Measurements from ENCODE around the gene OMP.
A peak's percentile ranks its signal among the peaks of the same experiment; 100 is the strongest.
"Not testable (repeated sequence)": the region's sequence is repeated elsewhere in the genome, so short reads cannot be mapped to it uniquely, and the experiment has no call there.

The OMP gene

DNA sequence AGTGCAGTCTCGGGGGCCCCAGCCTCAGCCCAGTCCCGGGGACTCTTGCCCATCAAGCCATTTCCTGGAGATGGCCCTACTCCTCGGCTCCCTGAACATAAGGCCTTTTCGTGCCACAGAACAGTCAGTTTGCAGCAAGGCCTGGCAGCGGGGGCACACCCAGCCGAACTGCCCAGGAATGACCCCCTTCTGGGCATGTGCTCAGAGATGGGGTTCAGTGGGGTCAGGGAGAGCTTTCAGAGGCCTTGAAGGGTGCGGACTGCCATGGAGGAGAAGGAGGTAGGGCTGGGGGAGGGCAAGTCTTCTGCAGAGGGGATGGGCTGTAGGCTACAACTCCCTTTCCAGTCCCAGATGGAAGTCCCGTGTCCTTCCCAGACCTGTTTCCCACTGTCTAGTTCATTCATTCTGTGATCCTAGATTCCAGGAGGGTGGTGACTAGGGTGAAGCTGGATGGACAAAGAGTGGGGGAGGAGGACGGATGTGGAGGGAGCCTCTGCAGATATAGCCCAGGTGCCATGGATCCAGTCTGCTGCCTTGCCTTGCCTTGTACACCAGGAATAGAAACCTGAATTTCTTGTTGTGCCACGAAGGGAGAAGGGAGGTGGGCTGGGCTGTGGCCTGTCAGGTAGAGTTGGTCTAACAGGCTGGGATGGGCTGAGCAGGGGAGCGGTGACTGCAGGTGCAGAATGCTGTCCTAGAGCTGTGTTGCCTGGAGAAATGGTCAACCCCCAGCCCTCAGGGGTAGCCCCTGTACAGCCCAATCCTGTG is 14.2 kb upstream of the OMP start:
- DNase-seq, result no peak

- no peak for DNase-seq
Measured at GRCh38 chr11:77089004-77089545, 13.6 kb upstream of the OMP start.

DNA sequence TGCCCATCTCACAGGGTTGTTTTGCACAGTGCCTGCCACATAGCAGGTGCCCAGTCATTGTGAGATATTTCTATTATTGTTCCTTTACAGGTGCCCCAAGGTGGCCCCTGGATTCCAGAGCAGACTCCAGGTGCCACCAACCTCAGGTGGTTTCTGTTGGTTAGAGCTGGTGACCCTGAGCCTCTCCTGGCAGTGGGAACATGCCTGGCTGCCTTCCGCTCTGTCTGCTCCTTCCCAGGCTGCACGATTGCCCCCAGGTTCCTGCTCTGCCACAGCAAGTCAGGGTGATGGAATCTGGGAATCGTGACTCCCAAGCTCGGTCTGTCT is 12.6 kb upstream of the OMP start:
- no peak for DNase-seq

- DNase-seq, result no peak
Measured at GRCh38 chr11:77090373-77091111, 12.1 kb upstream of the OMP start.

- peak; percentile 81 for DNase-seq
Measured at GRCh38 chr11:77091146-77091940, 11.3 kb upstream of the OMP start.

- DNase-seq, result no peak
Measured at GRCh38 chr11:77092382-77092781, 10.3 kb upstream of the OMP start.

GRCh38 chr11:77093056-77093891 is 9.4 kb upstream of the OMP start:
- no peak for DNase-seq

DNA sequence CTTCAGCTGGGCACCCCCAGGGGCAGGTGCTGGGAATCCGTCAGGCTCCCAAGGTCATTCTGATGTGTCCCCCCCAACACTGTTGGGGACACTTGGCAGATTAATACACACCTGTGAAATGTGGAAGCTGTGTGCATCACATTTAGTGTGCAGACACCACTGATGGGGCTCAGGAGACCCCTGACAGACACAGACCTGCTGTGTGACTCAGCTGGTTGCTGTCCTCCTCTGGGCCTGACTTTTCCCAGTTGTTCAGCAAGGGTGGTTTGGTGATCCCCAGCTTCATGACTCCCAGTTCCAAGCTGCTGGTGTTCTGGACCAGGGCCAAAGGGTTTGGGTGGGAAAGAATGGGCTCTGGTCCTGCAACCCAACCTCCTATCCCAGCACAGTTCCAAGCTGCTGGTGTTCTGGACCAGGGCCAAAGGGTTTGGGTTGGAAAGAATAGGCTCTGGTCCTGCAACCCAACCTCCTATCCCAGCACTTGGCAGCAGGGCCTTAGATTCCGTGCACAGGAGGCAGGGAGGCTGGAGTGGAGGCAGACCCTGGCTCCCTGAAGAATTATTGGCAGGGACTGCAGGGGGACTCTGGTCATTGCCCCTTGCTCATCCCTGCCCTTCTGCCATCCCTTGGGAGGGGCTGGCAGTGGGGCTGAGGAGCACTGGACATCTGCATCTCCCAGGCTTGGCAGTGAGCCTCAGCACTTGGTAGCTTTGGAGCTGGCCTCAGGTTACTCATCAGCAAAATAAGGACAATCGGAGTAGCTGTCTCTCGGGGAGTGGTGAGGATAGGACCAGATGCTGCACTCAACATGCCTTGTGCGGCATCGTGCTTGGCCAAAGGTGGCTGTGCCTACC is 8.4 kb upstream of the OMP start:
- DNase-seq, result no peak

GRCh38 chr11:77094841-77095365 is 7.7 kb upstream of the OMP start:
- DNase-seq, result no peak

GRCh38 chr11:77095551-77096490 is 6.8 kb upstream of the OMP start:
- DNase-seq, result no peak

GRCh38 chr11:77096591-77097019 is 6.0 kb upstream of the OMP start:
- DNase-seq, result no peak

- not testable (repeated sequence) for DNase-seq
Measured at GRCh38 chr11:77097180-77097579, 5.5 kb upstream of the OMP start.

DNA sequence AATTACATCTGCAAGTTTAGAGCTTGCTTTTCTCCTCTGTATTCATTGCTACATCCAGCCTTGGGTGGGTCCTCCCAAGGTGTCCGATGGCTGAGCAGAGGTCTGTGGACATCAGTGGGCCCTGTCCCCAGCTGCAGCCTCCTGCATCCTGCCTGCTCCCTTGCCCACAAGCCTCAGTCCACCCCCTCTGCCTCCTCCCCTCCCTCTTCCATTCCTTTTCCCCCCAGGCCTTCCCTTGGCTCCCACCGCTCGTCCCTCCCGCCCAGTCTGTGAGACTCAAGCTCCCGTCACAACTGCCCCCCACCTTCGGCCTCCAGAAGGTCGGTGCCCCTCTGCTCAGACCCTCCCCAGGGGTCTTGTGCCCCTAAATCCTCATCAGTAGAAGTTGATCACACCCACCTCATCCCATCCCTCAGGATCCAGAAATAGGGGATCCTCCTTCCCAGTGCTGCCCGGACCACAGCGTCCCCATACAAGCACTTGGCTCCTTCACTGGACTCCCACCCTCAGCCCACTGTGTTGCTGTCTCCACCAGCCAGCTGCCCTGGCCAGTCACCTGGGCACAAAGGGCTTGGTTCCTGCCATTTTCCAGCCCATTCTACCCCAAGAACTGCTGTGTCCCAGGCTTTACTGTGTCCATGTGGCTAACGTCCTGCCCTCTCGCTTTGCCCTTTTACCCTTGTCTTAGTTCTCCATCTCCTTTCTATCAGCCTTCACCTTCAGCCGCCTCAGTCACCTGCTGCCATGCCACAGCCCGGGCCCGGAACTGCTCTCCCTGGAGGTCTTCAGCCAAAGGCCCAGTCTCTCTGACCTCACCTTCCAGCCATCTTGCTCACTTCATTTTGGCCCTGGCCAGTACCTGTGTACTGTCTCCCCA is 2.2 kb upstream of the OMP start:
- no peak for DNase-seq

- no peak for DNase-seq
Measured at GRCh38 chr11:77101043-77101537, 1.6 kb upstream of the OMP start.

- no peak for DNase-seq
Measured at GRCh38 chr11:77103319-77103718, 679 bp downstream of the OMP start.

DNA sequence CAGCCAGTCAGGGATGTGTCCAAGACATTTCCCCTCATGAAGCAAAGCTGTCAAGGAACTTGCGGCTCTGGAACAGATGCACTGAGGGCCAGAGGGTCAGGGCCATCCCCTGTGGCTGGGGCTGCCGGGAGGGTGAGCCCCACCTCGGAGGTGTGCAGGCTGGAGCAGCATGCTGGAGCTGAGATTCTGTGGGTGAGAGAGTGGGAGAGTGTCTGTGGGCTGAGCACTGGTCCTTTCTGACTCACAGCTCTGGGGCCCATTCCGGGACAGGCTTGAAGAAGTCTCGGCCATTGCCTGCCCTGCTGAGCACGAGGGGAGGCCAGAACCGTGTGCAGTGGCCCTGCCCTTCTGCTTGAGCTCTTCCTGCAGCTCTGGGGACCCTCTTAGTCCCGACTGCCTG is 2.1 kb downstream of the OMP start:
- no peak for DNase-seq

DNA sequence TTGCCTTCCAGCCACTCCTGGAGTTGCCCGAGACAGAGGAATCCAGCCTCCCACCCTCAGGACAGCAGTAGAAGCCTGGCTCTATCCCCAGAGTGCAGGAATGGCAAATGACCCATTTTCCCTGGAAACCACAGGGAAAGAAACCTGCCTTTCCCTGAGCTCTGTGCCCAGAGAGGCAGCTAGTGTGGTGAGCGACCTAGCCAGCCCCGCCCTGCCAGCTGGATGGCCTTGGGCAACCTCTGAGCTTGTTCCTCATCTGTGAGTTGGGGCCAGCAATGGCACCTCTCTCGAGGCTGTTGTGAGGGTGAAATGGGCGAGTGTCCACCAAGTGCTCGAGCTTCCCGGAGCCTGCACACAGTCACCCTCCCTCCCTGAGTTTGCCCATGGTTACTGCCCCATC is 3.7 kb downstream of the OMP start:
- DNase-seq, result no peak

GRCh38 chr11:77106759-77107158 is 4.1 kb downstream of the OMP start:
- DNase-seq, result no peak

DNA sequence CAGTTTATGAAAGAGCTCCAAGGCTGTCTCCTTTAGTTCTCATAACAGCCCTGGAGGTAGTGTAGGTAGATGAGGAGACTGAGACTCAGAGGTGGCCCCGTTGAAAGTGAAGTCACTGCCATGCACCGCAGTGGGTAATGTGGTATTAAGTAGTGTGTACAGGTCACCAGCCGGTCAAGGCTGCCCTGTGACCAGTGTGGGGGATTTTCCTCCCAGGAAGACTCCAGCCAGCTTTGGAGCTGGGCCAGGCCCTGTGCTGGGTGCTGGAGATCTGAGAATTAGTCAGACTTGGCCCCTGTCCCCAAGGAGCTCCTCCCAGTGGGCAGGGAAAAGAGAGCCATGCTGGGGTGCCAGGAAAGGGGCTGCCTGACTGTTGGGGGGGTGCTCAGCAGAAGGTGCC is 5.3 kb downstream of the OMP start:
- no peak for DNase-seq

Measured in femur (tissue), 1 donor.